ENCODE results near the gene MED12L. TPM values are rescaled to one million over a fixed set of nuclear protein-coding genes. Genes with fewer than 3 reads are reported as not detected.

Gene MED12L
- total RNA-seq, 4 donors from 2014 or later, result 1.6 to 23.7 (median 4.0) TPM

DNA sequence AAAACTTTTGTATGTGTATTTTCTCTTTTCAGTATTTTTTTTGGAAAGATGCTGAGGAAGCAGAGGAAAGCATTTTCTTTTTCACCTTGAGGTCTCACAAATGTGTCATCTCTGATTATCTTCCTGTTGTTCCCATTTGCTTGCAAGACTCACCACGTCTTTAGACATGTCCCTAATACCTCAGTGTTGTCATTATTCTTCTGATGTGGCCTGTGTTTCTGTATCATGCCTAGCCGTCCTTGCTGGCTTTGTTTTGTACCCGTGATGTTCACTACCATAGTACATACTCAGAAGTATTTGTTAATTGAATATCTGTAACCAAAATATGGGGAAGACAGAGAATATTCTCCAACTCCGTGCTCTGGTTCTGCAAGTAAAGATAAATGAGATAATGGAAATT is 197.9 kb downstream of the MED12L start:
- Histone ChIP-seq H3K9me3 (no peaks in the 10 kb centered on the region), H3K4me1 (no peaks in the 10 kb centered on the region), H3K27me3 (no peaks in the 10 kb centered on the region), H3K36me3 (no peaks in the 10 kb centered on the region), H3K4me3 (replicated peaks in 1 of 3) (no peak overlapping the region), H3K27ac (no peak overlapping the region)
- 75 to 80% methylated on average over 4 of the region's 4 CpGs for WGBS, 2 donors
- TF ChIP-seq CTCF (IDR thresholded peaks at IDR 0.05), result no peak
- TF ChIP-seq POLR2A (IDR thresholded peaks at IDR 0.05), result no peak
- DNase-seq, result no peak
- intact Hi-C loops (cut with DNase I), result loop anchor here (5.0 to 10.0 kb wide), 2 partner anchors 56 to 119 kb away; no protein-coding TSS in a partner anchor

GRCh38 chr3:151283907-151284461 is 198.5 kb downstream of the MED12L start:
- H3K9me3 ChIP-seq, result no peaks in the 10 kb centered on the region
- H3K36me3 ChIP-seq, result no peaks in the 10 kb centered on the region
- no peak overlapping the region for H3K4me3 ChIP-seq (replicated peaks in 1 of 3)
- 56 to 57% methylated on average over 5 of the region's 5 CpGs for WGBS, 2 donors
- no peak overlapping the region for H3K27ac ChIP-seq
- no peaks in the 10 kb centered on the region for H3K4me1 ChIP-seq
- intact Hi-C loops (cut with DNase I), result loop anchor here (5.0 to 10.0 kb wide), 2 partner anchors 57 to 119 kb away; no protein-coding TSS in a partner anchor
- no peak for TF ChIP-seq POLR2A (IDR thresholded peaks at IDR 0.05)
- no peak for TF ChIP-seq CTCF (IDR thresholded peaks at IDR 0.05)
- no peaks in the 10 kb centered on the region for H3K27me3 ChIP-seq
- DNase-seq, result no peak

DNA sequence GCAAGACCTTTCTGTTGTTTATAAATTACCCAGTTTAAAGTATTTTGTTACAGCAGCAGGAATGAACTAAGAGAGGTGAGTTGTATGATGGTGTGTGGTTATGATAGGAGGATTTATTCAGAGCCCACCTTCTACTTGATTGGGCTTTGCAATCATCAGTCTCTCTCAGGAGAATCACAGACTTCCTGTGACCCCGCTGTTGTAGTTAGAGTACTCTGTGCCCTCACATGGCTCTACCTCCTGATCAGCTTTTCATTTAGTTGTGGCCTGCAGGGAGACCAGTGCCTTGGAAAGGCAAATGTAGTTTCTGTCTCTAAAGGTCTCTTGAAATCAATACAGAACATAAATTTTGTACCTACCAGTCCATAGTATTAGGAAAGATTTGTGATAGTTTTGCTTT is 200.5 kb downstream of the MED12L start:
- TF ChIP-seq CTCF (IDR thresholded peaks at IDR 0.05), result no peak
- no peak for DNase-seq

GRCh38 chr3:151289445-151289844 is 204.0 kb downstream of the MED12L start:
- intact Hi-C loops (cut with DNase I), result loop anchor here (10.0 kb wide), 1 partner anchor 125 kb away; no protein-coding TSS in a partner anchor
- H3K36me3 ChIP-seq, result no peaks in the 10 kb centered on the region
- no peaks in the 10 kb centered on the region for H3K4me1 ChIP-seq
- DNase-seq, result no peak
- H3K27ac ChIP-seq, result no peak overlapping the region
- H3K4me3 ChIP-seq (replicated peaks in 1 of 3), result no peak overlapping the region
- WGBS, 2 donors, result 14 to 37% methylated on average over 3 of the region's 3 CpGs
- H3K27me3 ChIP-seq, result no peaks in the 10 kb centered on the region
- H3K9me3 ChIP-seq, result no peaks in the 10 kb centered on the region
- TF ChIP-seq POLR2A (IDR thresholded peaks at IDR 0.05) (no peak), CTCF (IDR thresholded peaks at IDR 0.05) (no peak)

More for the DNA sequence above, 200.5 kb downstream of the MED12L start:
- Histone ChIP-seq H3K27ac (no peak overlapping the region), H3K4me3 (replicated peaks in 1 of 3) (no peak overlapping the region), H3K36me3 (no peaks in the 10 kb centered on the region), H3K27me3 (no peaks in the 10 kb centered on the region), H3K9me3 (no peaks in the 10 kb centered on the region), H3K4me1 (no peaks in the 10 kb centered on the region)
- intact Hi-C loops (cut with DNase I), result loop anchor here (10.0 kb wide), 1 partner anchor 121 kb away; no protein-coding TSS in a partner anchor
- 83% methylated on average over 1 of the region's 1 CpG for WGBS, 2 donors

- no peak for DNase-seq
- Histone ChIP-seq H3K27ac (no peak overlapping the region), H3K36me3 (no peaks in the 10 kb centered on the region), H3K4me1 (no peaks in the 10 kb centered on the region), H3K4me3 (replicated peaks in 1 of 3) (no peak overlapping the region), H3K9me3 (no peaks in the 10 kb centered on the region), H3K27me3 (no peaks in the 10 kb centered on the region)
- intact Hi-C loops (cut with DNase I), result no loop called here
- TF ChIP-seq POLR2A (IDR thresholded peaks at IDR 0.05), result no peak
- peak in 1 of 6 experiments; percentile 30 for TF ChIP-seq CTCF (IDR thresholded peaks at IDR 0.05)
- WGBS, 2 donors, result 69 to 77% methylated on average over 3 of the region's 3 CpGs
Observed at GRCh38 chr3:151290673-151291072, 205.2 kb downstream of the MED12L start.

Measured in thyroid gland (tissue), 4 donors.